ENCODE results near the gene PCDHB13.

PCDHB13 gene

DNA sequence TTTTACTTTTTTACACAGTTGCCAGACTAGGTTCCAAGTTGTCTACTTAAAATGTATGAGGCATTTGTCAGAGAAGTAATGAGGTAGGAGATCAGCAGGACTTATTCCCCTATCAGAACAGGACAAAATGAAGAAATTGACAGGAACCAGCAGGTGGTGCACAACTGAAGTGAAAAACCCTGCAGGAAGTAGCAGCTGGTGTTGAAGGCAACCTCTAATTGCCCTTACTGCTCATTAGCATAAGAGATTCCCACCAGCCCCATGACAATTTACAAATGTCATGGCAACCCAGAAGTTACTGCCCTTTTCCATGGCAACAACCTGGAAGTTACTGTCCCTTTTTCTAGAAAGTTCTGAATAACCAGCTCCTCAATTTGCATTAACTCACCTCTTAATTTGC lies 36.9 kb downstream of the PCDHB13 start:
- no peak for TF ChIP-seq ARNT (IDR thresholded peaks at IDR 0.05)
- no peak for TF ChIP-seq L3MBTL2 (conservative IDR thresholded peaks at IDR 0.05)
- TF ChIP-seq, protein P1, sequence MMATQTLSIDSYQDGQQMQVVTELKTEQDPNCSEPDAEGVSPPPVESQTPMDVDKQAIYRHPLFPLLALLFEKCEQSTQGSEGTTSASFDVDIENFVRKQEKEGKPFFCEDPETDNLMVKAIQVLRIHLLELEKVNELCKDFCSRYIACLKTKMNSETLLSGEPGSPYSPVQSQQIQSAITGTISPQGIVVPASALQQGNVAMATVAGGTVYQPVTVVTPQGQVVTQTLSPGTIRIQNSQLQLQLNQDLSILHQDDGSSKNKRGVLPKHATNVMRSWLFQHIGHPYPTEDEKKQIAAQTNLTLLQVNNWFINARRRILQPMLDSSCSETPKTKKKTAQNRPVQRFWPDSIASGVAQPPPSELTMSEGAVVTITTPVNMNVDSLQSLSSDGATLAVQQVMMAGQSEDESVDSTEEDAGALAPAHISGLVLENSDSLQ (IDR thresholded peaks at IDR 0.05) = no peak
- TF ChIP-seq ZNF384 (IDR thresholded peaks at IDR 0.05) = no peak
- no peak for TF ChIP-seq NFRKB (IDR thresholded peaks at IDR 0.05)
- TF ChIP-seq ELF4 (IDR thresholded peaks at IDR 0.05) = no peak
- DNase-seq (ENCODE audit: extremely low spot score) = no peak
- ChIA-PET POLR2A (interaction anchor here (0.5 kb wide), 1 partner anchor 70 kb away, joined by 3 read pairs; no protein-coding TSS in a partner anchor), CTCF (interaction anchor here (0.7 to 1.0 kb wide), 2 partner anchors 16 to 317 kb away, joined by 3 to 7 read pairs; no protein-coding TSS in a partner anchor)

DNA sequence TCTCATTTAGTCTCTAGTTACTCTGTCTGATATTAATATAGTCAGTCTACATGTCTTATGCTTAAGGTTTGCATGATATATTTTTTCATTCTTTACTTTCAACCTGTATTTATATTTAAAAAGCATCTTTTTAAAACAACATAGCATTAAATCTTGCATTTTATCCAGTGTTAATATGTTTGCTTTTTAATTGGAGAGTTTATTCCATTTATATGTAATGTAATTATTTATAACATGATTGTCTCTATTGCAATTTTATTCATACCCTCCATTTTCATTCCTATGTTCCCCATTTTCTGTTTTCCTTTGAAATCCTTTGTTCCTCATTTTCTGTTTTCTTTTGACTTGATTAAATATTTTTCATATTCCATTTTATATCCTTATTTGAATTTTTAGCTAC lies 44.7 kb downstream of the PCDHB13 start:
- ChIA-PET POLR2A (no interaction called here), CTCF (no interaction called here)
- TF ChIP-seq, protein P1 (IDR thresholded peaks at IDR 0.05) = no peak
- TF ChIP-seq LEF1 (IDR thresholded peaks at IDR 0.05; ENCODE audit: borderline replicate concordance) = no peak
- TF ChIP-seq FOXM1 (IDR thresholded peaks at IDR 0.05; ENCODE audit: borderline replicate concordance) = no peak
- no peak for TF ChIP-seq CTBP1 (IDR thresholded peaks at IDR 0.05; ENCODE audit: borderline replicate concordance)
- no peak for TF ChIP-seq SUZ12 (IDR thresholded peaks at IDR 0.05)
- no peak for TF ChIP-seq ZNF384 (IDR thresholded peaks at IDR 0.05)
- TF ChIP-seq NFRKB (IDR thresholded peaks at IDR 0.05) = no peak
- no peak for TF ChIP-seq FOXK2 (IDR thresholded peaks at IDR 0.05)
- TF ChIP-seq HDGF (IDR thresholded peaks at IDR 0.05; ENCODE audit: borderline replicate concordance) = no peak
- TF ChIP-seq L3MBTL2 (conservative IDR thresholded peaks at IDR 0.05) = no peak
- no peak for TF ChIP-seq FOXA1 (IDR thresholded peaks at IDR 0.05)
- TF ChIP-seq SP1 (IDR thresholded peaks at IDR 0.05) = no peak
- no peak for TF ChIP-seq ELF4 (IDR thresholded peaks at IDR 0.05)
- no peak for TF ChIP-seq BHLHE40 (IDR thresholded peaks at IDR 0.05; ENCODE audit: borderline replicate concordance)
- TF ChIP-seq ARNT (IDR thresholded peaks at IDR 0.05) = no peak
- no peak for TF ChIP-seq TARDBP (IDR thresholded peaks at IDR 0.05)
- no peak for DNase-seq (ENCODE audit: extremely low spot score)

DNA sequence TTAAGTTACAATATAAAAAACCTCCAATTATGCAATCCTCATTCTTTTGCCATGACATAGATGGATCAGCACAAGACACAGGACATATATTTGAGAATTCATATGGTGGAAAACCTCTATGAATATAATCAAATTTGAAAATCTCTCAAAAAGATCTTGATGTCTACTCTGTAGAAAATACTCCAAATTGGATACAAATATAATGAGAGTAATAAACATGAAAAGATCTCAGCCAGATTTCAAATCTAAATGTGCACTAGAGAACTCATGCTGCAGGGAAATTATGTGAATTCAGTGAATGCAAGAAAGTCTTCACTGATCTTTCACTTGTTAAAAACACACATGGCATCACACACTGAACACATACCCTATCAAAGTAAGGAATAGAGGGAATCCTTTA lies 45.2 kb downstream of the PCDHB13 start:
- CTCF ChIA-PET = no interaction called here
- TF ChIP-seq L3MBTL2 (conservative IDR thresholded peaks at IDR 0.05) (no peak), ELF4 (IDR thresholded peaks at IDR 0.05) (no peak)
- DNase-seq (ENCODE audit: extremely low spot score) = no peak
- POLR2A ChIA-PET = no interaction called here

DNA sequence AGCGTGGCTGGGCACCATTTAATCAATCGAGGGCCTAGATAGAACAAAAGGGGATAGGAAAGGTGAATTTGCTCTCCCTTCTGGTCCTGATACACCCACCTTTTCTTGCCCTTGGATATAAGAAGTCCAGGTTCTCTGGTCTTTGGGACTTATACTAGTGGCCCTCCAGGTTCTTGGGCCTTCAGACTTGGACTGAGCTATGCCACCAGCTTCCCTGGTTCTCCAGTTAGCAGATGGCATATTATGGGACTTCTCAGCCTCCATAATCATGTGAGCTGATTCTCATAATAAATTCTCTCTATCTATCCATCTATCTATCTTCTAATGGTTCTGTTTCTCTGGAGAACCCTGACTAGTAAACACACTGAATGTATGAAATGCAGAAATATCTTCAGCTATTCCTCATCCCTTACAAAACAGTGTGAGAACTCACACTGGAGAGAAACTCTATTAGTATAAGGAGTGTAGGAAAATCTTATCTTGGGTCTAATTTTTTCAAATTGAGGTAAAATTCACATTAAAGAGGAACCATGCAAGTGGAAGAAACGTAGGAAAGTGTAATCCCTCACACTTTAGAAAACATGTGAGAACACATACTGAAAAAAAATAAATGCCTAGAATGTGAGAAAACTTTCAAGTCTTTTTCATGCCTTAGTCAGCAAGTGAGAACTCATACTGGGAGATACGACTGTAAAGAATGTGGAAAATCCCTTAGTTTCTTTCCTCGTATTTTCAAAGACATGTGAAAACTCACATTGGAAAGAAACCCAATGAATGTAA lies 46.9 kb downstream of the PCDHB13 start:
- TF ChIP-seq TARDBP (IDR thresholded peaks at IDR 0.05) (no peak), HDGF (IDR thresholded peaks at IDR 0.05; ENCODE audit: borderline replicate concordance) (no peak), FOXK2 (IDR thresholded peaks at IDR 0.05) (no peak), NFRKB (IDR thresholded peaks at IDR 0.05) (no peak), ZNF384 (IDR thresholded peaks at IDR 0.05) (no peak), BHLHE40 (IDR thresholded peaks at IDR 0.05; ENCODE audit: borderline replicate concordance) (no peak), FOXM1 (IDR thresholded peaks at IDR 0.05; ENCODE audit: borderline replicate concordance) (no peak), FOXA1 (IDR thresholded peaks at IDR 0.05) (no peak), ELF4 (IDR thresholded peaks at IDR 0.05) (no peak), ARNT (IDR thresholded peaks at IDR 0.05) (no peak), SP1 (IDR thresholded peaks at IDR 0.05) (no peak), CTBP1 (IDR thresholded peaks at IDR 0.05; ENCODE audit: borderline replicate concordance) (no peak), L3MBTL2 (conservative IDR thresholded peaks at IDR 0.05) (no peak), LEF1 (IDR thresholded peaks at IDR 0.05; ENCODE audit: borderline replicate concordance) (no peak), SUZ12 (IDR thresholded peaks at IDR 0.05) (no peak)
- TF ChIP-seq, protein P1 (IDR thresholded peaks at IDR 0.05) = no peak
- DNase-seq (ENCODE audit: extremely low spot score) = no peak
- ChIA-PET POLR2A (no interaction called here), CTCF (no interaction called here)

DNA sequence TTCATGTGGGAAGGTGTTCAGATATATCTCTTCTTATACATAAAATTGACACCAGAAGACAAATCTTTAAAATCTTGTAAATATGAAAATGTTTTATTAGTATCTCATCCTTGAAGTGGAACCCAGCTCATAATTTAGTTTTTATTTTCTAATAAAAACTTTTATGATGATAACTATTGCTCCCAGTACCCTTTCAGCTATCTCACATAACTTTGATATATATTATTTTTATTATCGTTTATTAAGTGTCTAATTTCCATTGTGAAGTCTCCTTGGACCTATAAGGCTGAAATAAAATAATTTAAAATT lies 47.5 kb downstream of the PCDHB13 start:
- TF ChIP-seq HDGF (IDR thresholded peaks at IDR 0.05; ENCODE audit: borderline replicate concordance) (no peak), FOXM1 (IDR thresholded peaks at IDR 0.05; ENCODE audit: borderline replicate concordance) (no peak), LEF1 (IDR thresholded peaks at IDR 0.05; ENCODE audit: borderline replicate concordance) (no peak)
- POLR2A ChIA-PET = no interaction called here
- CTCF ChIA-PET = no interaction called here
- no peak for DNase-seq (ENCODE audit: extremely low spot score)
